ENCODE results near the gene ARHGEF4. TPM values are rescaled to one million over a fixed set of nuclear protein-coding genes. Genes with fewer than 3 reads are reported as not detected.

ARHGEF4 gene
- total RNA-seq, 1 donor from 2014 or later: 9.3 TPM

DNA sequence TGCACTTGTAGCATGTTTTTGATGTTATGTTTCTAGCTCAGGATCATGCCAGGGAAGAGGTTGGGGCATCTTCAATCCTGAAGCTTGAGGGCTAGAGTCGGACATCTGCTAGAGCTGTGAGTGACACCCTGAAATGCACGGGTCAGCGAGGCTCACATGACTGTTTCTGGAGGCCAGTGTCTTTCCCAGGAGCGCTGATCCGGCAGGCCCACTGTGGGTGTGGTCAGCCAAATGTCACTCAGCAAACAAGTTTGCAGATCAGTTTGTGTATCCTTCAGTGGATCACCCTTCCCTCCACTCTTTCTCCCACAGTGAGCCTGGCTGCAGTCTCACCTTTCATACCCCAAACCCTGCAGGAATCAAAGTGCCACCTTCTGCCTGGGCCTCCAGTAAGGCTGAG is 23.0 kb upstream of the ARHGEF4 start:
- no peaks in the 10 kb centered on the region for H3K27me3 ChIP-seq (ENCODE audit: control insufficient read depth, insufficient read depth, low read length)
- no peak overlapping the region for H3K4me3 ChIP-seq (ENCODE audit: low read depth, low read length)
- TF ChIP-seq, protein P1, sequence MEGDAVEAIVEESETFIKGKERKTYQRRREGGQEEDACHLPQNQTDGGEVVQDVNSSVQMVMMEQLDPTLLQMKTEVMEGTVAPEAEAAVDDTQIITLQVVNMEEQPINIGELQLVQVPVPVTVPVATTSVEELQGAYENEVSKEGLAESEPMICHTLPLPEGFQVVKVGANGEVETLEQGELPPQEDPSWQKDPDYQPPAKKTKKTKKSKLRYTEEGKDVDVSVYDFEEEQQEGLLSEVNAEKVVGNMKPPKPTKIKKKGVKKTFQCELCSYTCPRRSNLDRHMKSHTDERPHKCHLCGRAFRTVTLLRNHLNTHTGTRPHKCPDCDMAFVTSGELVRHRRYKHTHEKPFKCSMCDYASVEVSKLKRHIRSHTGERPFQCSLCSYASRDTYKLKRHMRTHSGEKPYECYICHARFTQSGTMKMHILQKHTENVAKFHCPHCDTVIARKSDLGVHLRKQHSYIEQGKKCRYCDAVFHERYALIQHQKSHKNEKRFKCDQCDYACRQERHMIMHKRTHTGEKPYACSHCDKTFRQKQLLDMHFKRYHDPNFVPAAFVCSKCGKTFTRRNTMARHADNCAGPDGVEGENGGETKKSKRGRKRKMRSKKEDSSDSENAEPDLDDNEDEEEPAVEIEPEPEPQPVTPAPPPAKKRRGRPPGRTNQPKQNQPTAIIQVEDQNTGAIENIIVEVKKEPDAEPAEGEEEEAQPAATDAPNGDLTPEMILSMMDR (IDR thresholded peaks at IDR 0.05; ENCODE audit: insufficient read depth, low read length, poor library complexity, severe bottlenecking): no peak
- no peak for DNase-seq (ENCODE audit: low read depth)
- no peaks in the 10 kb centered on the region for H3K36me3 ChIP-seq (ENCODE audit: control insufficient read depth, insufficient read depth, low read length)

DNA sequence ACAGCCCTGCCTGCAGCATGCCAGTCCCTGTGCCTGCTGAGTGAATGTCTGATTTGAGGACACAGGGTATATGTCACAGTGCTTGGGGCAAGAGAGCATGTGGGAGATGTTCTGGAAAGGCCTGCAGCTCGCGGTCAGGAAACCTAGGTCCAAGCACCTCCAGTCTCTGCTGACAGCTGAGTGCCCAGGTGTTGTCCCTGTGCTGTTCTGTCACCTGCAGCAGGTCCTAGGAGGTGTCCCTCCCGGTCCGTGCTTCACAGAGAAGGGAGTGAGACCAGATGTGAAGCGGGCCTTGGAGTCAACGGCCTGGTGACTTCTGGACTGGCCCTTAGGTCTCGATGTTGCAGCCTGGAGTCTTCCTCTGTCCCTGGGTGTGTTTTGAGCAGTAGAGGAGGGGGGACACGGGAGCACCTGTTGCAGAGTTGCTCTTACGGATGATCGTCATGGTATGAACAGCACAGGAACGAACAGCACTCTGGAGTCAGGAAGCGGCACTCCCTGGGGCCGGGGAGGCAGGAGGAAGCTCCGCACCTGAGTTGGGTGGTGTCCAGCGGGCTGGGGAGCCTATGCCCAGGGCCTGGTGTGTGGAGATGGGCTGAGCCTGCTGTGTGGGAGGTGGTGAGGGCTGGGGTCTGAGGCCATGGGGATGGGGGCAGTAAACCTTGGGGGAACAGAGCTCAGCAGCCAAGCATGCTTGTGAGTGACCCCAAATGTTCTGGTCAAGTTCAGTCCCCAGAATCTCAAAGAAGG is 21.6 kb upstream of the ARHGEF4 start:
- Histone ChIP-seq H3K36me3 (ENCODE audit: control insufficient read depth, insufficient read depth, low read length) (no peaks in the 10 kb centered on the region), H3K27me3 (ENCODE audit: control insufficient read depth, insufficient read depth, low read length) (no peaks in the 10 kb centered on the region), H3K4me3 (ENCODE audit: low read depth, low read length) (no peak overlapping the region)
- TF ChIP-seq, protein P1 (IDR thresholded peaks at IDR 0.05; ENCODE audit: insufficient read depth, low read length, poor library complexity, severe bottlenecking): no peak
- no peak for DNase-seq (ENCODE audit: low read depth)

DNA sequence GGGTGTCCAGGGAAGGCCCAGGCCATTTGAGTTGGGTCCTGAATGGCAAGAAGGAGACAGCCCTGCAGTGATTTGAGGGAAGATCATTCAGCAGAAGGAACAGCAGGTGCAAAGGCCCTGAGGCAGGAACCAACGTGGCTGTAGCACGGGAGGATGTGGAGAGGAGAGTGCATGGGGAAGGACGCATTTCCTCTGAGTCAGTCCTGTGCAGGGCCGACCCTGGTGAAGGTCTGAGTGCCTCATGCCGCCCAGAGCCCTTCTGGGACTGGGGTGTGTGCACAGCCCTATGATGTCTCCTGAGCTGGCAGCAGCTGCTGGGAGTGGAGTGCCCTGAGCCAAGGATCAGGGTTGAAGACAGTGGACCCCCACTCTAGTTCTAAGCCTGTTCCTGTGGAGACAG is 17.9 kb upstream of the ARHGEF4 start:
- Histone ChIP-seq H3K4me3 (ENCODE audit: low read depth, low read length) (no peak overlapping the region), H3K36me3 (ENCODE audit: control insufficient read depth, insufficient read depth, low read length) (no peaks in the 10 kb centered on the region), H3K27me3 (ENCODE audit: control insufficient read depth, insufficient read depth, low read length) (no peaks in the 10 kb centered on the region)
- DNase-seq (ENCODE audit: low read depth): no peak
- TF ChIP-seq, protein P1 (IDR thresholded peaks at IDR 0.05; ENCODE audit: insufficient read depth, low read length, poor library complexity, severe bottlenecking): no peak

DNA sequence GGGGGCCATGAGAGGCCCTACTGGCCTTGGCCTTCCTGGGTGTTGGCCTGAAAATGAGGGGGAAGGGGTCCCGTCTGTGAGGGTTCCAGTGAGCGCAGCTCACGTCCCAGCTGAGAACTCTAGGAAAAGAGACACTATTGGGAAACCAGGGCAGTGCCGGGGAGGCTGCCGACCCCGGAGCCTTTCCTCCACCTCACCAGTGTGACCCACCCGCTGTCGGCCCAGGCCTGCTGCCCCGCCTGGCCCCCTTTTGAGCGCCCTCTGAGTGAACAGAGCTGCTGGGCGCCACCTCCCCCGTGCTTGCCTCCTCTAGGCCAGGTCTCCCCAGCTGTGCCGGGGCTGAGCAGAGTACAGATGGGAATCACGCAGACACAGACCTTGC is 17.5 kb upstream of the ARHGEF4 start:
- Histone ChIP-seq H3K27me3 (ENCODE audit: control insufficient read depth, insufficient read depth, low read length) (no peaks in the 10 kb centered on the region), H3K36me3 (ENCODE audit: control insufficient read depth, insufficient read depth, low read length) (no peaks in the 10 kb centered on the region), H3K4me3 (ENCODE audit: low read depth, low read length) (no peak overlapping the region)
- no peak for DNase-seq (ENCODE audit: low read depth)
- TF ChIP-seq, protein P1 (IDR thresholded peaks at IDR 0.05; ENCODE audit: insufficient read depth, low read length, poor library complexity, severe bottlenecking): no peak

DNA sequence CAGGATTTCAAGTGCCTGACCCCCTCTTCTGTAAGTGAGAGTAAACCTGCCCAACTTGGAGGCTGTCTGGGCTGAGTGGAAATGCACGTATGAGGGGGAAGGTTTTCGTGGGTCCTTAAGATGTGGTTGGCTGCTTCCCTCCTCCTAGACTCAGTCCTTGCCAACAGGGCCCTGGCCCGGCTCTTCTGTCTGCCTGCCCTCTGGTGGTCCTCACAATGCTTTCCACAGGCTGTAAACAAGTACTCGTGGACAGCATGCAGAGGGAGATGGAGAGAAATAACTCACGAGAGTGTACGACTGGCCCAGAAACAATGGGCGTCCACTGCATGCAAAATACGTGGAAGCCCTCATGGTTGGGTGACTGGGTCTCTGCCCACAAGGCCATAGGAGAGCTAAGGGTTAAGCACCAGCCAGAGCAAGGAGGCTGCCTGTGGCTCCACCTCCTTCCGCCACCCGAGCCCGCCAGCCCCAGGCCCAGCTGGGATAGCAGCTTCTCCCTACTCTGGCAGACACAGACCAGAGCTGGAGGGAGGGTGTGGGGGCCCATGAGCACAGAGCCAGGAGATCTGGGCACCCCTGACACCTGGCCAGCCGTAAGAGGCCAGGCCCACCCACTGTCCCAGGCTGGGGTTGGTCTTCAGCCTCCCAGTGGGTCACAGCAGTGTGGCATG is 17.0 kb upstream of the ARHGEF4 start:
- Histone ChIP-seq H3K4me3 (ENCODE audit: low read depth, low read length) (no peak overlapping the region), H3K27me3 (ENCODE audit: control insufficient read depth, insufficient read depth, low read length) (no peaks in the 10 kb centered on the region), H3K36me3 (ENCODE audit: control insufficient read depth, insufficient read depth, low read length) (no peaks in the 10 kb centered on the region)
- no peak for DNase-seq (ENCODE audit: low read depth)
- TF ChIP-seq, protein P1 (IDR thresholded peaks at IDR 0.05; ENCODE audit: insufficient read depth, low read length, poor library complexity, severe bottlenecking): peak; percentile 13
